Measurements from ENCODE around the gene STIM1.
"Not testable (repeated sequence)": the region's sequence is repeated elsewhere in the genome, so short reads cannot be mapped to it uniquely, and the experiment has no call there.

STIM1 gene

GRCh38 chr11:4035985-4036384 lies 180.5 kb downstream of the STIM1 start:
- no peak for DNase-seq (ENCODE audit: low read depth, low spot score)
- H3K4me3 ChIP-seq (ENCODE audit: low read length), result no peak overlapping the region

- no peak for DNase-seq (ENCODE audit: low read depth, low spot score)
- no peak overlapping the region for H3K4me3 ChIP-seq (ENCODE audit: low read length)
These were observed 183.5 kb downstream of the STIM1 start for GRCh38 chr11:4039011-4039410.

- no peak for DNase-seq (ENCODE audit: low read depth, low spot score)
- H3K4me3 ChIP-seq (ENCODE audit: low read length), result no peak overlapping the region
These were observed 185.0 kb downstream of the STIM1 start for GRCh38 chr11:4040461-4040860.

GRCh38 chr11:4041731-4042391 lies 186.4 kb downstream of the STIM1 start:
- H3K4me3 ChIP-seq (ENCODE audit: low read length), result no peak overlapping the region
- DNase-seq (ENCODE audit: low read depth, low spot score), result no peak

- H3K4me3 ChIP-seq (ENCODE audit: low read length), result no peak overlapping the region
- no peak for DNase-seq (ENCODE audit: low read depth, low spot score)
These were observed 189.6 kb downstream of the STIM1 start for GRCh38 chr11:4044976-4045646.

GRCh38 chr11:4048340-4048739 lies 192.9 kb downstream of the STIM1 start:
- DNase-seq (ENCODE audit: low read depth, low spot score), result no peak
- no peak overlapping the region for H3K4me3 ChIP-seq (ENCODE audit: low read length)

GRCh38 chr11:4049006-4049405 lies 193.5 kb downstream of the STIM1 start:
- DNase-seq (ENCODE audit: low read depth, low spot score), result no peak
- no peak overlapping the region for H3K4me3 ChIP-seq (ENCODE audit: low read length)

GRCh38 chr11:4050138-4050537 lies 194.7 kb downstream of the STIM1 start:
- DNase-seq (ENCODE audit: low read depth, low spot score), result no peak
- H3K4me3 ChIP-seq (ENCODE audit: low read length), result no peak overlapping the region

- not testable (repeated sequence) for DNase-seq (ENCODE audit: low read depth, low spot score); H3K4me3 ChIP-seq (ENCODE audit: low read length)
These were observed 197.7 kb downstream of the STIM1 start for GRCh38 chr11:4053200-4053599.

- DNase-seq (ENCODE audit: low read depth, low spot score), result no peak
- no peak overlapping the region for H3K4me3 ChIP-seq (ENCODE audit: low read length)
These were observed 199.2 kb downstream of the STIM1 start for GRCh38 chr11:4054643-4055042.

GRCh38 chr11:4059424-4059823 lies 204.0 kb downstream of the STIM1 start:
- H3K4me3 ChIP-seq (ENCODE audit: low read length), result no peak overlapping the region
- DNase-seq (ENCODE audit: low read depth, low spot score), result no peak

- no peak for DNase-seq (ENCODE audit: low read depth, low spot score)
- H3K4me3 ChIP-seq (ENCODE audit: low read length), result no peak overlapping the region
These were observed 204.9 kb downstream of the STIM1 start for GRCh38 chr11:4060182-4060923.

GRCh38 chr11:4061700-4062099 lies 206.2 kb downstream of the STIM1 start:
- H3K4me3 ChIP-seq (ENCODE audit: low read length), result no peak overlapping the region
- no peak for DNase-seq (ENCODE audit: low read depth, low spot score)

GRCh38 chr11:4063348-4063747 lies 207.9 kb downstream of the STIM1 start:
- no peak overlapping the region for H3K4me3 ChIP-seq (ENCODE audit: low read length)
- no peak for DNase-seq (ENCODE audit: low read depth, low spot score)

- no peak overlapping the region for H3K4me3 ChIP-seq (ENCODE audit: low read length)
- DNase-seq (ENCODE audit: low read depth, low spot score), result no peak
These were observed 209.0 kb downstream of the STIM1 start for GRCh38 chr11:4064278-4064955.

GRCh38 chr11:4065086-4065485 lies 209.6 kb downstream of the STIM1 start:
- no peak for DNase-seq (ENCODE audit: low read depth, low spot score)
- H3K4me3 ChIP-seq (ENCODE audit: low read length), result no peak overlapping the region

- no peak for DNase-seq (ENCODE audit: low read depth, low spot score)
These were observed 210.3 kb downstream of the STIM1 start for GRCh38 chr11:4065601-4066377.

GRCh38 chr11:4066910-4067309 lies 211.4 kb downstream of the STIM1 start:
- H3K4me3 ChIP-seq (ENCODE audit: low read length), result no peak overlapping the region
- no peak for DNase-seq (ENCODE audit: low read depth, low spot score)

More at GRCh38 chr11:4065601-4066377, 210.3 kb downstream of the STIM1 start:
- H3K4me3 ChIP-seq (ENCODE audit: low read length), result no peak overlapping the region

GRCh38 chr11:4068962-4069361 lies 213.5 kb downstream of the STIM1 start:
- no peak overlapping the region for H3K4me3 ChIP-seq (ENCODE audit: low read length)
- peak; percentile 41 for DNase-seq (ENCODE audit: low read depth, low spot score)

Measured in Jurkat, Clone E6-1 (cell line).